Activated CD4-positive, alpha-beta T cell treated with anti-CD3 and anti-CD28 coated beads, Interleukin-2, Interleukin-6, amounts not matched to agents 100 ng/mL and 50 ng/mL, durations not matched to agents 16 hours and 8 hours (primary cell): ENCODE results near the gene ASMTL.

Experiments used
- DNase-seq: peaks from one replicate; pipeline ENCODE4 v3.0.0-alpha.2; 2020

The ASMTL gene

DNA sequence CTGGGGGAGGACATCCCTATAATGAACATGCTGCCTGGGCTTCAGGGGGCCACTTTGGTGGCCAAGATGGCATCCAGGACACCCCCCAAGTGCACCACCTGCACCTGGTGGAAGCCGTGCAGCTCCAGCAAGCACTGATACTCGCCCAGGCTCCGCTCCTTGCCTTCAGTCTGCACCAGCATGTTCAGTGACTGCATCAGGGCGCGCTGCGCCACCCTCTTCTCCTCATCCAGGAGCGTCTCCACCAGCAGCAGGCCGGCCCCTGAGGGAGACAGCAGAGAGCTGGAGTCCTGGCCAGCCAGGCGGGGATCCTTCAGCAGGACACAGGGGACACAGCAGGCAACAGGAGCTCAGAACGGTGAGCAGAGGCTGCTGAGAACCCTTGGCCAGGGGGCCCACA is 49.5 kb downstream of the ASMTL start:
- DNase-seq: no peak

DNA sequence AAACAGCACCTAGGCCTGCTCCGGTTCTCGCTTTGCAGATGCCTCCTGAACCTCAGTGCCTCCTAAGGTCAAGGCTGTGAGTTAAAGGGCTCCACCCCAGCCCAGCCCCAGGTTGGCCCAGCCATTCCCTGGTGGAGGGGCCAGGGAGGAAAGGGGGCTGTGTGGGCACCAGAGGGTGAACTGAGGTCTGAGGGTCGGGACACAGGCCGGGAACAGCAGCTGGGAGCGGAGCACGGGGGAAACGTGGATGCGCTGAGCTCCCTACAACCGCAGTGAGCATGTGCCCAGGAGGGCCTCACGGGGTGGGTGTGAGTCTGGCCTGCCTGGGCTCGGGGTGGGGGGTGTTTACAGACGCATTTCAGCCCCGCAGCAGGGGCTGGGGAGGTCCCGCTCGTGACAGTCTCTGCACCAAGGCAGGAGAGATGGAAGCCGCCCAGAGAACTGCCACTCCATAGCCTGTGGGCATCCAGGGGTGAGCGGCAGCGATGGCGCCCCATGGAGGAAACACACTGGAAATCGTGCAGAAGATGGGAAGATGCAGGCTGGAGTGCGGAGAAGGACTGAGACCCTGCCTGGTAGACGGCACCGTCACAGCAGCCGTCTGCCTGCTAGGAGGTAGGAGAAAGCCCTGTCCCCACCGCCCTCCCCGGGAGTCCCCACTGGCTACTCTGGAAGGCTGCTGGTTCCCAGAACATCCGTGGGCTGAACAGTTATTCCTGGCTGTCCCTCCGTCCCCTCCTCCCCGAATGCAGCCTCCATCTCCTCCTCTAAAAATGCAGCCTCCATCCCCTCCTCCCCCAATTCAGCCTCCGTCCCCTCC is 50.9 kb downstream of the ASMTL start:
- no peak for DNase-seq

DNA sequence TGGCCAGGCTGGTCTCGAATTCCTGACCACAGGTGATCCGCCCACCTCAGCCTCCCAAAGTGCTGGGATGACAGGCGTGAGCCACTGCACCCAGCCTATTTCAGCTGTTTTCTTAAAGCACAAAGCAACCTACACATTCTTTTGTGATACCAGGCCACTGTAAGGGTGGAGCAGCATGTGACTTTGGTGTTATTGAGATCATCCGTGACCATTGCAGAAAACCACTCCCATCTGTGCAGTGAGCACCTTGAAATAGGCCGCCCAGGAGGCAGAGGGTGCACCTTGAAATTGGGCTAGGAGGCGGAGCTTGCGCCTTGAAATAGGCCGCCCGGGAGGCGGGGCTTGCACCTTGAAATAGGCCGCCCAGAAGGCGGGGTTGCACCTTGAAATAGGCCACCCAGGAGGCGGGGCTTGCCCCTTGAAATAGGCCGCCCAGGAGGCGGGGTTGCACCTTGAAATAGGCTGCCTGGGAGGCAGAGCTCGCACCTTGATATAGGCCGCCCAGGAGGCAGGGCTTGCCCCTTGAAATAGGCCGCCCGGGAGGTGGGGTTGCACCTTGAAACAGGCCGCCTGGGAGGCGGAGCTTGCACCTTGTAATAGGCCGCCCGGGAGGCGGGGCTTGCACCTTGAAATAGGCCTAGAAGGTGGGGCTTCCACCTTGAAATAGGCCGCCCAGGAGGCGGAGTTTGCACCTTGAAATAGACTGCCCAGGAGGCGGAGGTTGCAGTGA is 51.8 kb downstream of the ASMTL start:
- DNase-seq: no peak

DNA sequence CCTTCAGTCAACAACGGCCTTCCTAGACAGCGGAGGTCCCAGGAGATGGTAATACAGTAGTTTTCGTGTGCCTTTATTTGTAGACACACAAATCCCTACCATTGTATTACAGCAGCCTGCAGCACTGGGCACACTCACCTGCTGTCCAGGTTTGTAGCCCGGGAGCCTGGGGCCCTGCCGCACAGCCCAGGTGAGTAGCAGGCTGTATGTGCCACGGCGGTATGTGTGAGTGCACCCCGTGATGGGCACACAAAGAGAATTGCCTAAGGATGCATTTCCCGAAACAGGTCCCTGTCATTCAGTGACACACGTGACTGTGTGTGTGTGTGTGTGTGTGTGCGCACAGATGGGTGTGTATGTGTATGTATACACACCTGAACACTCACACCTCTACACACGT is 52.7 kb downstream of the ASMTL start:
- DNase-seq: no peak

DNA sequence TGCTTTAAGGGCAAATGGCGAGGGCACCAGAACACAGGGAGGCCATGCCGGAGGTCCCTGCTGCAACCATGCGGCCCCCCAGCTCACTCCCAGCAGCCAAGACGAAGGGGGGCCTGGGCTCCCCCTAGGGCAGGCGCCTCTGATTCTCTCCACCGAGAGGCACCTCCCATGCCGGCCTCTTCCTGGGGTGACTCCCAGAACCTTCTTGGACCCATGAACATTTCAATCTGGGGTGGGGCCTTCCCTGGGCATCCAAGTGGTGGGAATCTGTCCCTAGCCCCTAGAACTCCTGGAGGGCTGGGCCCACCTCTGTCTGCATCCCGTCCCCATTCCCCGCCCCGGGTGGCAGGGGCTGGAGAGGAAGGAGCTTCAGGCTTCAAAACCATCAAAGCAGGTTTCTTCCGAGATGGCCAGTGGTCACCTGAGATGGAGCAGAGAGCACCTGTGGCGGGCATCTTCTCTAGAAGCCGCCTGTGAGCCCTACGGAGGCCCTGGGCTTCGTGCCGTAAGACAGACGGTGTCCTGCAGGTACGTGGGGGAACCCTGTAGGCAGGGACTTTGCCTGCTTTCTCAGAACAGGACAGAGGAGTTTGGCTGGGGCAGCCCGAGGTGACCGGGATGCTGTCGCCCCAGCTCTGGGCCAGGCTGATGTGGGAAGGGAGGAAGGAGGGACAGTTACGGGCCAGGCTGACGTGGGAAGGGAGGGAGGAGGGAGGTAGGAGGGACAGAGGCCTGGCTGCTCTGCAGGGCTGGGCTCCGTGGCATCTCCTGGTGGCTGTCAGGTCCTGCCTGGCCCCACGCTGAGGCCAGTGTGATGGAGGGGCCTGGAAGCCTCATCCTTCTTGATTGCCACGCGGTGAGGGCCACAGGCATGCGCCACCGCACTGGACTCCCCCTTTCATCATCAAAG is 54.0 kb downstream of the ASMTL start:
- DNase-seq: no peak

DNA sequence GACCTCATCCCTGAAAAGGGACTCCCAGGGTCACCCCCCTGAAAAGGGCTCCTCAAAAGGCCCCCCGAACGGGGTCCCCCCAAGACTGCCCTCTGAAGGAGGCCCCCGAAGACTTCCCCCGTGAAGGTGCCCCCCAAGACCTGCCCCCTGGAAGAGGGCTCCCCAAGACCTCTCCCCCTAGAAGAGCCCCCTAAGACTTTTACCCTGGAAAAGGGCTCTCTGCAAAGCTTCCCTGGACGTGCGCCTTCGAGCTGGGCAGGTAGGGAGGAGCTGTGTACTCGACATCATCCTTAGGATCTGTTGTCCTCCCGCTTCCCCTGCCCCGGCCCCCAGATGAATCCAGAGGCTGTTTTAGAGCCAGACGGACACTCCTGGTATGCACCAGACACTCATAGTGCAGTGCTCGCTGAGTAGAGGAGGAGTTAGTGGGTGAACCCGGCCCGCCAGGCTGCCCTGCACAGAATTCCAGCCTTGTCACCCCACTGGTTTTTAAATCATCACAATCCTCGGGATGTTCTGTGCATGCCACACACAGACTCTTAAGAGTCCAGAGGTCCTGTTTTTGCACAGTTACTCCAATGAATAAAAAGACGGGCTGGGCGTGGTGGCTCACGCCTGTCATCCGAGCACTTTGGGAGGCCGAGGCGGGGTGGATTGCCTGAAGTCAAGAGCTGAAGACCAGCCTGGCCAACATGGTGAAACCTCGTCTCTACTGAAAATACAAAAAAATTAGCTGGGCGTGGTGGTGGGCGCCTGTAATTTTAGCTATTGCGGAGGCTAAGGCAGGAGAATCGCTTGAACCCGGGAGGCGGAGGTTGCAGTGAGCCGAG is 55.1 kb downstream of the ASMTL start:
- no peak for DNase-seq

DNA sequence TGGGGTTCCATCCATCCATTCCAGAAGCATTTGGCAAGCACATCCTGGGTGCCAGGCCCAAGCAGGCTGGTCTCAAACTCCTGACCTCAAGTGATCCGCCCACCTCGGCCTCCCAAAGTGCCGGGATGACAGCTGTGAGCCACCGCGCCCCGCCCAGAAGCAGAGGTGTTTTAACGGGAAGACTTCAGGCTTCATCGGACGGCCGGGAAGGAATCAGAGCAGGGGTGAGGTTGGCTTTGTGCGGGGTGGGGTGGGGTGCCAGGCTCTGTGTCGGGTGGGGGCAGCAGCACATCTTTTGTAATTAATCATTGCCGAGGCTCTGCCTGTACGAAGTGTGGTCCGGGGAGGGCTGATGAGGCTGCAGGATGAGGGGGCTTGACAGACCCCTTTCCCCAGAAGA is 55.7 kb downstream of the ASMTL start:
- DNase-seq: no peak

DNA sequence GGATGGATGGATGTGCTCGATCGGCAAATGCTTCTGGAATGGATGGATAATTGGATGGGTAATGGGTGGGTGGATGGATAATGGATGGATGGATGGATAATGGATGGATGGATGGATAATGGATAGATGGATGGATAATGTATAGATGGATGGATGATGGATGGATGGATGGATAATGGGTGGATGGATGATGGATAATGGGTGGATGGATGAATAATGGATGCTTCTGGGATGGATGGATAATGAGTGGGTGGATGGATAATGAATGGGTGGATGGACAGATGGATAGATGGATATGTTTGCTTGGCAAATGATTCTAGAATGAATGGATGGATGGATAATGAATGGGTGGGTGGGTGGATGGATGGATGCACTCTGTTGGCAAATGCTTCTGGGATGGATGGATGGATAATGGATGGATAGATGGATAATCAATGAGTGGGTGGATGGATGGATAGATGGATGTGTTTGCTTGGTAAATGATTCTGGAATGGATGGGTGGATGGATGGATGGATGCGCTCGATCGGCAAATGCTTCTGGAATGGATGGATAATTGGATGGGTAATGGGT is 57.0 kb downstream of the ASMTL start:
- no peak for DNase-seq

DNA sequence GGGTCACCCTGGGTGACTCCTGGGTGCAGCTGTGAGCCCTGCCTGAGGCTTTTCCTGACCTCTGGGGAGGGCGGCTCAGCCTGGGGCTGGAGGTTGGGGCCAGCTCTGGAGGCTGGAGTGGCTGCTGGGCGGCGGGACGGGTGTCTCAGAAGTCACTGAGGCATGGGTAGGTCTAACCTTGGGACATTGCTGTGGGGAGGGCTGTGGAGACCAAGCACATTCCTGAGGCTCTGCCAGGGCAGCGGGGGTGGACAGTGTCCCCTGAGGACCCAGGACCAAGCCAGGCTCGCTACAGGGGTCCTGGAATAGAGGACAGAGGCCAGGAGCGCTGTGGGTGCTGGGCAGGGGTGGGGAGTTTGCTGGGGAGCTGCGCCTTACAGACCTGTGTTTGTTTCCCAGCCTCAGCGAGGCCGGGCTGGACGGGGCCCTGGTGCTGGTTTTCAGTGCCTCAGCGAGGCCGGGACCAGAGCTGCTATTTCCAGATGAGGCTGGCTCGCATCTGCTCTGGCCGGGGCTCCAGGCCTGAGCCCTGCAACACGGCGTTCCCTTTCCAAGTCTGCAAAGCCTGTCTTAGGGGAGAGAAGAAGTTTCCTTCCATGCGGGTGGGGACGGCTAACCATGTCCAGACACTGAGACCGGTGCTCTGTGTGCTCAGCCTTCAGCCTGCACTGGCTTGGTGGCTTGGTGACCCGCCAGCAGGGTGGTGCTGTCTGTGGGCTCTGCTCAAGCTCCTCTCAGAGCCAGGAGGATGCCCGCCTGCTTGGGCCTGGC is 57.8 kb downstream of the ASMTL start:
- DNase-seq: no peak

DNA sequence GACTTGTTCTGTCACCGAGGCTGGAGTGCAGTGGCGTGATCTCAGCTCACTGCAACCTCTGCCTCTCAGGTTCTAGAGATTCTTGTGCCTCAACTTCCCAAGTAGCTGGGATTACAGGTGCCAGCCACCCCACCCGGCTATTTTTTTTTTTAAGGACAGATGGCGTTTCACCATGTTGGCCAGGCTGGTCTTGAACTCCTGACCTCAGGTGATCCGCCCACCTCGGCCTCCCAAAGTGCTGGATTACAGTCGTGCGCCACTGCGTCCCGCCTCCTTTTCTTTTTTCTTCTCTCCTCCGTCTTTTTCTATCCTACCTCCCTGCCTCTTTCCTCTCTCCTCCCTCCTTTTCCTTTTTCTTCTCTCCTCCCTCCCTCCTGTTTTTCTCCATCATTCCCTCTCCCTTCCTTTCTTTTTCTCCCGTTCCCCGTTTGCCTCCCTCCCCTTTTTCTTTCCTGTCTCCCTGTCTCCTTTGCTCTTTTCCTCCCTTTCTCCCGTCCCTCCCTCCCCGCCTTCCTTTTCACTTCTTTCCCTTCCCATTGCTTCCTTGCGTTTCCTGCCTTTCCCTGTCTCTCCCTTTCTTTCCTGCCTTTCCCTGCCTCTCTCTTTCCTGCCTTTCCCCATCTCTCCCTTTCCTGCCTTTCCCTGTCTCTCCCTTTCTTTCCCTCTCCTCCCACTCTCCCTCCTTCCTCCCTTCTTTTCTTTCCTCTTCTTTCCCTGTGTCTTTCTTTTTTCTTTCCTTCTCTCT is 58.7 kb downstream of the ASMTL start:
- DNase-seq: no peak

DNA sequence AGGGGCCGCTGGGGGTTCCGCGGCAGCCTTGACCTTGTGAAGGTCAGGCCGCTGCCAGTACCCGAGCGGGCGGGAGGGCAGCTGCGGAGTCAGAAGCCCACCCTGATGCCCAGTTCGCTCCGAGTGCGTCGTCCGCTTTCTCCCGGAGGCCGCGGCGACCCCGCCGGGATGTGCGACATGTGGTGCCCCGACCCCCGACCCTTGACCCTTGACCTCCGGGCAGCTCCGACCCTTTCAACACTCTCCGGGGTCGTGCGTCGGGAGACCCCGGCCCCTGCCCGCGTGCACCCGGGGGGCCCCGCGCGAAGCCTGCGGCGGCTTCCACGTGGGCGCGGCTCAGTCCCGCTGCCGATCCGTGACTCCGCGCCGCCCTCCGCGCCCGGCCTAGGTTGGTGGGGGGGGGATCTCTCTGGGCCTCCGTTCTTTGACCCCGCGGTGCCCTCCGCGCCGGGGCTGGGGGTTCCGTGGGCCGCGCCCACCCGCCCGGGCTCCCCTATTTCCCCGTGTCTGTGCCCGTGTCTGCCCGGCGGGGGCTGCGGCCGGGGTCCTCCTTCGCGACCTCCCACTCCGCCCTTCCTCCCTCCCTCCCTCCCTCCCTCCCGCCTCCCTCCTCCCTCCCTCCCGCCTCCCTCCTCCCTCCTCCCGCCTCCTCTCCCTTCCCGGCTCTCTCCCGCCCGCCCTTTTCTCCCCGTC is 60.2 kb downstream of the ASMTL start:
- DNase-seq: peak; percentile 59

DNA sequence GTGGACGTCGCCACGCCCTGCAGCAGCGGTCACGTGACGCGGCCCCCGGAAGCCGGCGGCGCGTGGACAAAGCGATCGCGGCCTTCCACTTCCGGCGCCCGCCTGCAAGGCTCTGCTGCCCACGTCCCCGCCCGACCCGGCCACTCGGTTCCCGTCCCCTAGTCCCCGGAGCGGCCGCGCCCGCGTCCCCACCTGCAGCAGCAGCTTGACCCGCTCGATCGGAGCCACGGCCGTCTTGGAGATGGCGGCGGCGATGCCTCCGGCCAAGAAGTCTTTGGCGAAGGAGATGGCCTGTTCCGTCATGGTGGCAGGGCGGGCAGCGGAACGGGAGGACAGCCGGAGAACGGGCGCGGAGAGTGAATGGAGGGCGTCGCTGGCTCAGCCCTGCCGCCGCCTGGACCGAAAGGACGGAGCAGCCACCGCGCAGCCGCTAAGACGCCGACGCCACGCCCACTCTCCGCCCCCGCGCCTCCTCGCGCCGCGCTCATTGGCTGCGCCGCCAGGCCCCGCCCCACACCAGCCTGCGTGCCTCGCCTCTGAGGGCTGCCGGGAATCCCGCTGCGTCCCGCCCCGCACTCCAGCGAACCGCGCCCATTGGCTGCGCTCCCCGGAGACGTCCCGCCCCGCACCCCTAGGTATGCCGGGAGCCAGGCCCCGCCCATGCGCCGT is 60.9 kb downstream of the ASMTL start, which contains the start of gene SLC25A6:
Gene SLC25A6, minus strand, starts transcription at position 407 of the 669 bp plus-strand sequence. Its CDS starts 104 bp downstream, at position 303.
- DNase-seq: peak; percentile 100

DNA sequence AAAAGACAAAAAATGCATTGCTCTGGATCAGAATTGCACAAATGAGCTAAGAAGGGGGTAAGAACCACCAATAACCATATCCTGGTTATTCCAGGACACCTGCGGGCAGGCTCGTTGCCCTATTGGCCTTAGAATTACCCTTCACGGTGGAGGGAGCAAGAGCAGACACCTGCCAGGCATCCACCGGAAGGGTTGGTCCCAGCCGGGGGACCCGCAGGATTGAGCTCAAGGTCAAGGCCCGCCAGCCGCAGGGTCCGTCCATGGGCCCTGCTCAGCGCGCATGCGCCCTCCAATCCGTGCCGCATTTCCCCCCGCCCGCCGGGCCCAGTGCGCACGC is 61.4 kb downstream of the ASMTL start:
- no peak for DNase-seq

DNA sequence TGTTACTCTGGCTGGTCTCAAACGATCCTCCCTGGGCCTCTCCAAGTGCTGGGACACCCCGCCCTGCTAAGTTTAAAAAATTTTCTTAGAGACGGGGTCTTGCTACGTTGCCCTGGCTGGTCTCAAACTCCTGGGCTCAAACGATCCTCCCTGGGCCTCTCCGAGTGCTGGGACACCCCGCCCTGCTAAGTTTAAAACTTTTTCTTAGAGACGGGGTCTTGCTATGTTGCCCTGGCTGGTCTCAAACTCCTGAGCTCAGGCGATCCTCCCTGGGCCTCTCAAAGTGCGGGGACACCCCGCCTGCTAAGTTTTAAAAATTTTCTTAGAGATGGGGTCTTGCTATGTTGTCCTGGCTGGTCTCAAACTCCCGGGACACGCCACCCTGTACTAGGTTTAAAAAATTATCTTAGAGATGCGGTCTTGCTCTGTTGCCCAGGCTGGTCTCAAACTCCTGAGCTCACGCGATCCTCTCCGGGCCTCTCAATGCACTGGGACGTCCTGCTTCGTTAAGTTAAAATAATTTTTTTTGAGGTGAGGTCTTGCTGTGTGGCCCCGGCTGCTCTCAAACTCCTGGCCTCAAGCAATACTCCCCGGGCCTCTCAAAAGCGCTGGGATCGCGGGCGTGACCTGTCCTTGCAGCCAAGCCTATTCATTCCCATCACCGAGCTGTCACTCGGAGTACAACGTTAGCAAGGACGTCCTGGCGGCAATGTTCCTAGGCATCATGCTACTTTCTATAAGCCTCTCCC is 61.9 kb downstream of the ASMTL start:
- DNase-seq: no peak

DNA sequence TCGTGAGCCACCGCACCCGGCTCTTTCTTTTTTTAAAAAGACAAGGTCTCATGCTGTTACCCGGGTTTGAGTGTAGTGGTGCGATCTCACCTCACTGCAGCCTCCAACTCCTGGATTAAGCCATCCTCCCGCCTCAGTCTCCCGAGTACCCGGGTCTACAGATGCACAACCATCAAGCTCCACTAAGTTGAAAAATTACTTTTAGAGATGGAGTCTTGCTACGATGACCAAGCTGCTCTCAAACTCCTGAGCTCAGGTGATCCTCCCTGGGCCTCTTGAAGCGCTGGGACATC is 62.8 kb downstream of the ASMTL start:
- DNase-seq: no peak

DNA sequence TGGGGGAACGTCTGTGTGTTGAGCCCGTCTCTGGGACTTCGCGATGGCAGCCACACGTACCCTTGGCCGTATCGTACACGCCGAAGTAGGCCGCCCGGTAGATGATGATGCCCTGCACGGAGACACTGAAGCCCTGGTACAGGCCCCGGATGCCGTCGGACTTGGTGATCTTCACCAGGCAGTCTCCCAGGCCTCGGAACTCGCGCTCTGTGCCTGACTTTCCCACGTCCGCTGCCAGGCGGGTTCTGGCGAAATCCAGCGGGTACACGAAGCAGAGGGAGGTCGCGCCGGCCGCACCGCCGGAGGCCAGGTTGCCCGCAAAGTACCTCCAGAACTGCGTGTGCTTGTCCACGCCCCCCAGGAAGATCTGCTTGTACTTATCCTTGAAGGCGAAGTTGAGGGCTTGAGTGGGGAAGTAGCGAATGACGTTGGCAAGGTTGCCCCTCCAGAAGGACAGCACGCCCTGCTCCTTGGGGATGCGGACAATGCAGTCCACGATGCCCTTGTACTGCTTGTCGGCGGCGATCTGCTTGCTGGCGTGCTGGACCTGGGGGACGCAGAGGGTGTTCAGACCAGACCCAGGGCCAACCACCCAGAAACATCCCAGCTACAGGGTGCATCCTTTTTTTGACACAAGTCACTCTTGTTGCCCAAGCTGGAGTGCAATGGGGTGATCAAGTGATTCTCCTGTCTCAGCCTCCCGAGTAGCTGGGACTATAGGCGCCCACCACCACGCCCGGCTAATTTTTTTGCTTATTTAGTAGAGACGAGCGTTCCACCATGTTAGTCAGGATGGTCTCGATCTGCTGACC is 63.3 kb downstream of the ASMTL start:
- DNase-seq: no peak

DNA sequence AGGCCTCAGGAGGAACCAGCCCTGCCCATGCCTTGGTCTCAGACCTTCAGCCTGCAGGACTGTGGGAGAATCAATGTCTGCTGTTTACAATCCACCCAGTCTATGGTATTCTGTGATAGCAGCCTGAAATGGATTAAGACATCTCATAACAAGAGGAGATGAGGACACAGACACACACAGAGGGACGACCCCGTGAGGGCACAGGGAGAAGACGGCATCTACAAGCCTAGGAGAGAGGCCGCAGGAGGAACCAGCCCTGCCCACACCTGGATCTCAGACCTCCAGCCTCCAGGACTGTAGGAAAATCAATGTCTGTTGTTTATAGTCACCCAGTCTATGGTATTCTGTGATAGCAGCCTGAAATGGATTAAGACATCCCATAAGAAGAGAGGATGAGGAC is 64.1 kb downstream of the ASMTL start:
- no peak for DNase-seq
